D341Med (cell line): ENCODE measurements around the gene ANAPC10.
"Not testable (repeated sequence)": the region's sequence is repeated elsewhere in the genome, so short reads cannot be mapped to it uniquely, and the experiment has no call there.

Experiments used
- DNase-seq: peaks from one replicate; pipeline ENCODE4 v3.0.0; 2012; ENCODE audit warnings: low spot score

Gene ANAPC10

GRCh38 chr4:145003675-145004074 is 94.3 kb downstream of the ANAPC10 start:
- no peak for DNase-seq

GRCh38 chr4:145001635-145002034 is 96.4 kb downstream of the ANAPC10 start:
- DNase-seq = no peak

- not testable (repeated sequence) for DNase-seq
Observed at GRCh38 chr4:145000656-145001055, 97.3 kb downstream of the ANAPC10 start.

DNA sequence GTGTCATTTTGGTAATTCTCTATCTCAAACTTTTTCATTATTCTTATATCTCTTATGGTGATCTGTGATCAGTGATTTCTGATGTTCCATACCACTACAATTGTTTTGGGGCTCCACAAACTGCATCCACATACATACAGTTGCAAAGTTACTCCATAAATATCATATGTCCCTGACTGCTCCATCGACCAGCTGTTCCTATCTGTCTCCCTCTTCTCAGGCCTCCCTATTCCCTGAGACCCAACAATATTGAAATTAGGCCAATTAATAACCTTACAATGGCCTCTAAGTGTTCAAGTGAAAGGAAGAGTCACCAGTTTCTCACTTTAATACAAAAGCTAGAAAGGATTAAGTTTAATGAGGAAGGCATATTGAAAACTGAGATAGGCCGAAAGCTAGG is 108.7 kb downstream of the ANAPC10 start:
- no peak for DNase-seq

- DNase-seq = no peak
Observed at GRCh38 chr4:144985531-144985930, 112.5 kb downstream of the ANAPC10 start.

DNA sequence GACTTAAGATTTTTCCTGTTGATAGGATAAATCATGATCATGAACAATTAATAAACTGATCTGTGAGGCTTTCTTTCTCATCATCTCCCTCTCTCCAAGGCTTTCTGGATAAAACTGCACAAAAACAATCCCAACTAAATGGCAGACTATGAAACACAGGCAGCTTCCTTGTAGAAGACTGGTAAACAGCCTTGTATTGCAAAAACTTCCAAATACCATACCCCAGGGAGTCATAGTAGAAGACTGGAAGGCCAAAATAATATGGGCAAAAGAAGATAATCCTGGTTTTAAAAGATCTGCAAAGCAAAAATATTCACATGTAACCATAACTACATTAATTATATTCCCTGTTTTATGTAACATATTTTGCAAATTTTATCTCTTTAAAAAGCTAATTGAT is 113.0 kb downstream of the ANAPC10 start:
- no peak for DNase-seq

DNA sequence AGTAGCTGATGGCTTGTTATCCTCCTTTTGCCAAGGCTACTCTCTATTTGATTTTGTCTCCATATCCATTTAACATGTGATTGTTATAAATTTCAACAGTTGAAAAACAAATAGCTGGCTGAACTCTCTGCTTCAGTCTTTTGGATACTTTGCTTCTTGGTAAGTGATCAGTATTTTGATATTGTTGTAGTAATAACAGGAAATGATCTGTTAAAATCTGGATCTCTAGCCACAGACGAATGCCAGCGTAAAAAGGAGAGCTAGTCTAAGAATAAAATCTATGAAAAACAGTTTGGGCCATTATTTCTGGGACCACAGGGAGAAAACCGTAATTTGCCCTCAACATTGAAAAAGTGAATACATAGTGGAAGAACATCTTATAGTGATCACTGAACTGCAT is 113.8 kb downstream of the ANAPC10 start:
- no peak for DNase-seq

- no peak for DNase-seq
Observed at GRCh38 chr4:144975718-144976117, 122.3 kb downstream of the ANAPC10 start.

- DNase-seq = no peak
Observed at GRCh38 chr4:144970597-144970996, 127.4 kb downstream of the ANAPC10 start.

- DNase-seq = no peak
Observed at GRCh38 chr4:144969821-144970220, 128.2 kb downstream of the ANAPC10 start.

DNA sequence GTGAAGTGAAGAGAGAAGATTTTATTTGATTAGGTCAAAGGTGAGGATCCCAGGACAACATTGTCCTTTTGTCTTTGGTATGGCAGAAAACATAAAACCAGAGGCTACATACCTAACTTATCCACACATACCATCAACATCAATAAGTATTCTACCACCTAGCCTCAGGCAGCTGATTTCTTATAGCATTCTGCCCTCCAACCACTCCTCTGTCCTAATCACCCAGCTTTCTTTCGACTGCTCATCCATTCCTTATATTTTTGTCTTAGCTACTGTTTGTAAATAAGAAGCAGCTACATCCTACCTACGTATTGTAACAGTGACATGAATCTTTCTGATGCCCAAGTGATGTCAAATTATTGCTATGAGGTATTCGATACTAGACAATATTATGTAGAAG is 129.4 kb downstream of the ANAPC10 start:
- no peak for DNase-seq

DNA sequence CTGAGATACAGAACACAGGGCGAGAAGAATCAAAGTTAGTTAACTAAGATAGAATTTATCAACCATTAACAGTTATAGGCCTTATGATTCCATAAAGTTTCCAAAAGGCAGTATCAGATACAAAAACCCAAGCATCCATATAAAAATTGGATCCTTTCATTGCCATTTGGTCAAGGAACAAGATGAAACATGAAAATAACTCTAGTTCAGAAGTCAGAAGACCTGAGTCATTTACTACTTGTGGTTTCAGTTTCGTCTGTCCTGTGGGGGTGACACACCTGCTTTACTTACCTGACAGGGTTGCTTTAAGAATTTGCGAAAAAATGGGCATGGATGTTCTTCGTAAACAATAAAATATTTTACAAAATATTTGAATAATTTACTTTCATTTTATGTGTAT is 130.8 kb downstream of the ANAPC10 start:
- no peak for DNase-seq

DNA sequence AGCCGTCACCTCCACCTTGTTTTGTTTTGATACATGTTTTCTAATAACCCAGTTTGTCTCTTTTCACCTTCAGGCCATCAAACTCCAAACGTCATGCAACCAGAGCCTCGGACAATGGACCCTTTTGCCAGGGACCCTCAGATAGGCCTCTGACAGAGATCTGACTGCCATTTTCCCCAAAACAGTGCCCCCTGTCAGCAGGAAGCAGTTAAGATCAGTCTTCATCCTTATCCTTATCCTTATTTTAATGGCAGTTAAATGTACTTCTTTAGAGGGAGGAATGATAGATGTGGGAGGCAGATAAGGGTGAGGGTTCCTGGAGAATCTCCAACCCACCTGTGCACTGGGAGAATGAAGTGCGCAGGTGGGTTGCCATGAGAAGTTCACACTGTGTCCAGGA is 135.7 kb downstream of the ANAPC10 start:
- no peak for DNase-seq

- DNase-seq = peak; percentile 50
Observed at GRCh38 chr4:144955104-144955503, 142.9 kb downstream of the ANAPC10 start.

DNA sequence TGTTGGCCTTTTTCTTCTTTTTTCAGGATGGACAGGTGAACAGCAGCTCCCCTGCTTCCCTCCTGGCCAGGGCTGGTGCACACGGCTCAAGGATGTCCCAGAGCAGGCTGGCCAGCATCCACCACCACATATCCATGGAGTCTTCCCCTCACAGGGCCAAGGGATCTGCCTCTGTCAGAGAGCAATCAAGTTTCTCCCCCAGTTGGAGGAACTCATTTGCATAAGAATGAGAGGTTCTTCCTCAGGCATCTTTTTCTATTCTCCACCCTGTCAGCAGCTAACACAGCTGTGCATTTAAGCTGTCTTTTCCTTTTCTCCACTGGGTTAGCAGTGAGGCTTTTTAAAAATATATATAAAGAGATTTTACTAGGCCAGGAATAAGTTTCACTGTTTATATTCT is 143.8 kb downstream of the ANAPC10 start:
- DNase-seq = peak; percentile 42

DNA sequence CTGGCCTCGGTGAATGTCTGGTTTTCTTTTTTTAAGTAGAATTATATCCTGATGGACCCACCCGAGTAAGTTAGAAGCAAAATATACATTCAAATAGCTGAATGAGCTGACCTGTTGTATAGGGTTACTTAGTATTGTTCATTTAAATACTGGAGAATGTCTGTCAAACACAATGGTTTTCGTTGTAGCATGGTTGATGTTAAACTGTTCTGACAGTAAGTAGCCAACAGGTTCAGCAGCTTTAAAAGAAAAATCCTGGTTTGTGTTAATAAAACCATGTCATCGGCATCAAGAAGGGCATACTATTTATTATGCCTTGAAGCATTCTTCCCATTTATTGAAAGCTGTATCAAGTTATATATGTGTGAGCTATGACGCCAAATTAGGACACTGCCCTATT is 149.6 kb downstream of the ANAPC10 start:
- no peak for DNase-seq

GRCh38 chr4:144948009-144948408 is 150.0 kb downstream of the ANAPC10 start:
- no peak for DNase-seq
